ENCODE results near the gene SPTSSA.

- no peak for TF ChIP-seq POLR2A (IDR thresholded peaks at IDR 0.05)
- TF ChIP-seq, protein P1, sequence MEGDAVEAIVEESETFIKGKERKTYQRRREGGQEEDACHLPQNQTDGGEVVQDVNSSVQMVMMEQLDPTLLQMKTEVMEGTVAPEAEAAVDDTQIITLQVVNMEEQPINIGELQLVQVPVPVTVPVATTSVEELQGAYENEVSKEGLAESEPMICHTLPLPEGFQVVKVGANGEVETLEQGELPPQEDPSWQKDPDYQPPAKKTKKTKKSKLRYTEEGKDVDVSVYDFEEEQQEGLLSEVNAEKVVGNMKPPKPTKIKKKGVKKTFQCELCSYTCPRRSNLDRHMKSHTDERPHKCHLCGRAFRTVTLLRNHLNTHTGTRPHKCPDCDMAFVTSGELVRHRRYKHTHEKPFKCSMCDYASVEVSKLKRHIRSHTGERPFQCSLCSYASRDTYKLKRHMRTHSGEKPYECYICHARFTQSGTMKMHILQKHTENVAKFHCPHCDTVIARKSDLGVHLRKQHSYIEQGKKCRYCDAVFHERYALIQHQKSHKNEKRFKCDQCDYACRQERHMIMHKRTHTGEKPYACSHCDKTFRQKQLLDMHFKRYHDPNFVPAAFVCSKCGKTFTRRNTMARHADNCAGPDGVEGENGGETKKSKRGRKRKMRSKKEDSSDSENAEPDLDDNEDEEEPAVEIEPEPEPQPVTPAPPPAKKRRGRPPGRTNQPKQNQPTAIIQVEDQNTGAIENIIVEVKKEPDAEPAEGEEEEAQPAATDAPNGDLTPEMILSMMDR (IDR thresholded peaks at IDR 0.05), result no peak
Measured at GRCh38 chr14:34507884-34508283, 45.8 kb upstream of the SPTSSA start.
